ENCODE measurements around the gene TRIM45.

TRIM45 gene

GRCh38 chr1:117098287-117098890 lies 23.2 kb downstream of the TRIM45 start:
- FAIRE-seq = no peak

- no peak for FAIRE-seq
Observed at GRCh38 chr1:117097443-117097842, 24.1 kb downstream of the TRIM45 start.

- FAIRE-seq = no peak
Observed at GRCh38 chr1:117096951-117097408, 24.6 kb downstream of the TRIM45 start.

- no peak for FAIRE-seq
Observed at GRCh38 chr1:117094841-117095604, 26.5 kb downstream of the TRIM45 start.

- FAIRE-seq = no peak
Observed at GRCh38 chr1:117093870-117094621, 27.5 kb downstream of the TRIM45 start.

- FAIRE-seq = no peak
Observed at GRCh38 chr1:117093091-117093534, 28.4 kb downstream of the TRIM45 start.

- FAIRE-seq = no peak
Observed at GRCh38 chr1:117092594-117092993, 29.0 kb downstream of the TRIM45 start.

GRCh38 chr1:117089996-117090395 lies 31.6 kb downstream of the TRIM45 start:
- no peak for FAIRE-seq

GRCh38 chr1:117087686-117088085 lies 33.9 kb downstream of the TRIM45 start:
- FAIRE-seq = no peak

- no peak for FAIRE-seq
Observed at GRCh38 chr1:117084231-117084630, 37.3 kb downstream of the TRIM45 start.

- no peak for FAIRE-seq
Observed at GRCh38 chr1:117079737-117080136, 41.8 kb downstream of the TRIM45 start.

- FAIRE-seq = no peak
Observed at GRCh38 chr1:117077267-117077666, 44.3 kb downstream of the TRIM45 start.

- no peak for FAIRE-seq
Observed at GRCh38 chr1:117076648-117077047, 44.9 kb downstream of the TRIM45 start.

- FAIRE-seq = no peak
Observed at GRCh38 chr1:117070124-117070523, 51.4 kb downstream of the TRIM45 start.

- FAIRE-seq = no peak
Observed at GRCh38 chr1:117069220-117069844, 52.2 kb downstream of the TRIM45 start.

- FAIRE-seq = no peak
Observed at GRCh38 chr1:117068580-117068979, 53.0 kb downstream of the TRIM45 start.

GRCh38 chr1:117067533-117068370 lies 53.8 kb downstream of the TRIM45 start:
- no peak for FAIRE-seq

GRCh38 chr1:117066367-117066766 lies 55.2 kb downstream of the TRIM45 start:
- no peak for FAIRE-seq

- FAIRE-seq = no peak
Observed at GRCh38 chr1:117061986-117062415, 59.5 kb downstream of the TRIM45 start.

Measured in colon (tissue), 2 donors.